ENCODE data around the gene ZNF579.
A peak's percentile ranks its signal among the peaks of the same experiment; 100 is the strongest.

The ZNF579 gene

DNA sequence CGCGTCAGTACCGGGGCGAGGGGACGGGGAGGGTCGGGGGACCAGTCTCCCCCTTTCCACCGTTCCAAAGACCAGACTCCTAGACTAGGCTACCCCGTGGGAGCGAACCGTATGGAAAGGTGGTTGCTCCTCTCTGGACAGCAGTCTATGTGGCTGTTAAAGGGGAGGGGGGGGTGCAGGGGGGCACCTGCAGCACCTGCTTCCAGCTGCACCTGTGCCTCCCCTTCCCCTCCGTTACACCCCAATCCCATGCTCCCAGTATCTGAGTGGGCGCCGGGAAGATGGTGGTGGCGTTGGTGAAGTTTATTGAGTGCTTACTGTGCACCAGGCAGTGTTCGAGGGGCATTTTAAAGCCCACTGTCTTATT lies 20.0 kb upstream of the ZNF579 start:
- peak overlapping the region; percentile 69 for H2AFZ ChIP-seq
- TF ChIP-seq CTCF (IDR thresholded peaks at IDR 0.05), result no peak
- peaks cover 4% of the 10 kb centered on the region for H3K79me2 ChIP-seq
- H3K4me3 ChIP-seq (ENCODE audit: low read depth, low read length), result peak overlapping the region; percentile 88
- peak overlapping the region; percentile 92 for H3K4me2 ChIP-seq (ENCODE audit: low read length)
- peaks cover 9% of the 10 kb centered on the region for H3K4me1 ChIP-seq
- peak overlapping the region; percentile 64 for H3K9ac ChIP-seq
- H3K27ac ChIP-seq, result peak overlapping the region; percentile 96
- H3K36me3 ChIP-seq (ENCODE audit: control insufficient read depth, insufficient read depth, low read length), result no peaks in the 10 kb centered on the region
- no peaks in the 10 kb centered on the region for H3K9me3 ChIP-seq (ENCODE audit: control insufficient read depth, low read length)
- no peaks in the 10 kb centered on the region for H3K27me3 ChIP-seq (ENCODE audit: control insufficient read depth, insufficient read depth, low read length)

- Histone ChIP-seq H3K4me1 (peaks cover 9% of the 10 kb centered on the region), H3K4me3 (ENCODE audit: low read depth, low read length) (peak within 1 kb of the TSS; percentile 88), H3K79me2 (peaks cover 4% of the 10 kb centered on the region), H3K27ac (peak within 1 kb of the TSS; percentile 96), H3K27me3 (ENCODE audit: control insufficient read depth, insufficient read depth, low read length) (no peaks in the 10 kb centered on the region), H2AFZ (peak within 1 kb of the TSS; percentile 93), H3K9me3 (ENCODE audit: control insufficient read depth, low read length) (no peaks in the 10 kb centered on the region), H3K9ac (peak within 1 kb of the TSS; percentile 75), H3K36me3 (ENCODE audit: control insufficient read depth, insufficient read depth, low read length) (no peaks in the 10 kb centered on the region), H3K4me2 (ENCODE audit: low read length) (peak within 1 kb of the TSS; percentile 92)
- no peak for TF ChIP-seq CTCF (IDR thresholded peaks at IDR 0.05)
Measured at GRCh38 chr19:55599842-55600661, 19.4 kb upstream of the ZNF579 start, which contains the start of gene ZNF524. TSS of gene ZNF524 (plus strand) at chr19:55600288. CDS start at chr19:55602113, 1,825 bp downstream.

- H3K4me3 ChIP-seq (ENCODE audit: low read depth, low read length), result peak within 1 kb of the TSS; percentile 88
- no peaks in the 10 kb centered on the region for H3K36me3 ChIP-seq (ENCODE audit: control insufficient read depth, insufficient read depth, low read length)
- H3K79me2 ChIP-seq, result peaks cover 4% of the 10 kb centered on the region
- H2AFZ ChIP-seq, result peak within 1 kb of the TSS; percentile 93
- no peaks in the 10 kb centered on the region for H3K9me3 ChIP-seq (ENCODE audit: control insufficient read depth, low read length)
- peak within 1 kb of the TSS; percentile 92 for H3K4me2 ChIP-seq (ENCODE audit: low read length)
- no peaks in the 10 kb centered on the region for H3K27me3 ChIP-seq (ENCODE audit: control insufficient read depth, insufficient read depth, low read length)
- H3K9ac ChIP-seq, result peak within 1 kb of the TSS; percentile 75
- TF ChIP-seq CTCF (IDR thresholded peaks at IDR 0.05), result no peak
- H3K4me1 ChIP-seq, result peaks cover 4% of the 10 kb centered on the region
- H3K27ac ChIP-seq, result peak within 1 kb of the TSS; percentile 96
Measured at GRCh38 chr19:55599468-55599841, 18.8 kb upstream of the ZNF579 start, which contains the start of gene FIZ1. TSS of gene FIZ1 (minus strand) at chr19:55599517. CDS start at chr19:55597865, 1,652 bp downstream.

DNA sequence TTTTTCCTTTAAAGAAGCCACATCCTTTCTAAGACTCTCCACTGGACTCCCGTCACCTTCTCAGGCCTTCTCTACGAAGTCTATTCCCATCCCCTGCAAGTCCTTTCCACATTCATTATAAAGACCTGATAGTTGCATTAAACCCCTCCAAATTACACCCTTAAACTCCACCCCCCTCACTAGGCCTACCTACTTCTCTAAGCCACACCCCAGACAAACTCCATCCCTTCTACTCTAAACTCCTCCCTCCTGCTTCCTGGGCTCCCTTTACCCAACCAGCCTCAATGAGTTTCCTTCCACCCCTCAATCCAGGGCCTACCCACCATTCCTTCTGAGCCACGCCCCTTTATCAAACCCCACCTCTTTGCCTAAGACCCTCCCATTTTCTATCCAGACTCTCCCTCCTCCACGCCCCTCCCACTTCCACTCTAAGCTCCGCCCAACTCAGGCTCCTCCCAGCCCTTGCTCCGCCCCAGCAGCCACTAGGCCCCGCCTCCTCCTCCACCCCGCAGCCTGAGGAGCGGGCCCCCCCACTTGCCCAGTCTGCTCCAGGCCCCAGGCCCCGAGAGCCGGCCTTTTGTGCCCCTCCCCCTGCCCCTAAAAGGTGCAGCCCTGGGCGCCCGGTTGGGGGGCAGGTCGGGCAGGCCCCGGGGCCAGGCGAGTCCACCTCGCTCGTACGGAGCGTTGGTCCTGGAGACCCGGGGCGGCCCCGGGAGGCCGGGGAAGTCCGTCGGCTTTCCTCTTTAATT lies 18.2 kb upstream of the ZNF579 start:
- Histone ChIP-seq H3K27me3 (ENCODE audit: control insufficient read depth, insufficient read depth, low read length) (no peaks in the 10 kb centered on the region), H3K9me3 (ENCODE audit: control insufficient read depth, low read length) (no peaks in the 10 kb centered on the region), H3K4me1 (peaks cover 3% of the 10 kb centered on the region), H3K4me3 (ENCODE audit: low read depth, low read length) (peak overlapping the region; percentile 88), H3K27ac (peak overlapping the region; percentile 96), H3K9ac (peak overlapping the region; percentile 75), H3K79me2 (peaks cover 4% of the 10 kb centered on the region), H3K36me3 (ENCODE audit: control insufficient read depth, insufficient read depth, low read length) (no peaks in the 10 kb centered on the region), H2AFZ (peak overlapping the region; percentile 93), H3K4me2 (ENCODE audit: low read length) (peak overlapping the region; percentile 63)
- no peak for TF ChIP-seq CTCF (IDR thresholded peaks at IDR 0.05)

All from parathyroid adenoma (tissue), 2 donors.